Testis (tissue), 3 donors: Measurements from ENCODE around the gene SLC2A5. TPM values are rescaled to one million over a fixed set of nuclear protein-coding genes. Genes with fewer than 3 reads are reported as not detected.

Source experiments
- DNase-seq: peaks from one replicate; pipeline ENCODE4 v3.0.0-alpha.2; 2019
- H3K27ac ChIP-seq, 2 donors: fragments of 200-600 bp; sonication (generic); one replicate each; pipeline ENCODE4 v1.5.1; 2019
- H3K27me3 ChIP-seq: fragments of 200-600 bp; sonication (generic); one replicate; pipeline ENCODE4 v1.5.1; 2019
- H3K36me3 ChIP-seq: fragments of 200-600 bp; sonication (generic); one replicate; pipeline ENCODE4 v1.5.1; 2017; ENCODE audit warnings: low read depth; ENCODE audit errors: missing control alignments
- H3K4me1 ChIP-seq: fragments of 200-600 bp; sonication (generic); one replicate; pipeline ENCODE4 v1.5.1; 2019
- H3K4me3 ChIP-seq, 2 donors: fragments of 200-600 bp; sonication (generic); one replicate each; pipeline ENCODE4 v1.5.1; 2017 to 2019
- H3K9me3 ChIP-seq: fragments of 200-600 bp; sonication (generic); one replicate; pipeline ENCODE4 v1.5.1; 2017
- POLR2A ChIP-seq: fragments of 450-650 bp; IDR thresholded peaks from one replicate; pipeline ENCODE4 v1.6.1; 2017; ENCODE audit warnings: antibody characterized with exemption, mild to moderate bottlenecking, moderate library complexity
- WGBS, 2 donors: methylation state at CpG; one replicate each; pipeline ENCODE4 v1.1.5; 2018; 5-methylcytosine and 5-hydroxymethylcytosine counted together
- intact Hi-C: fragments of 100-400 bp; cut with DNase I; formaldehyde crosslinking; loops from one replicate; pipeline ENCODE4 v1.15.1; 2023; ENCODE audit warnings: low total_unique reads
- polyA plus RNA-seq: library from polyadenylated mRNA; stranded (reverse); fragments of 350-450 nt; fragmentation: Illumina TruSeq; extraction: RNeasy Lipid Tissue Mini Kit (QIAGEN cat#74804); gene quantifications from one replicate; pipeline ENCODE4 v1.2.3, GENCODE V29; 2014; ENCODE audit warnings: low read depth, low replicate concordance; ENCODE audit not compliant: insufficient read depth
- total RNA-seq, 2 donors: library from RNA; depleted of rRNA; stranded (reverse); fragments of >200 nt; gene quantifications; one replicate each; pipeline ENCODE4 v1.2.3, GENCODE V29; 2016
- TF ChIP-seq, protein P1 (sequence below), 3 experiments: fragments of 450-650 bp in 2 of 3; fragments of 200-600 bp in 1 of 3; sonication (generic) in 1 of 3; IDR thresholded peaks; one replicate each; pipeline ENCODE4 v1.5.1; 2016 to 2019; ENCODE audit warnings: antibody characterized with exemption in 3 of 3, mild to moderate bottlenecking in 2 of 3, moderate library complexity in 1 of 3

The SLC2A5 gene
- total and polyA plus RNA-seq, 3 donors from 2014 or later = 74.1 to 230 (median 90.5) TPM

DNA sequence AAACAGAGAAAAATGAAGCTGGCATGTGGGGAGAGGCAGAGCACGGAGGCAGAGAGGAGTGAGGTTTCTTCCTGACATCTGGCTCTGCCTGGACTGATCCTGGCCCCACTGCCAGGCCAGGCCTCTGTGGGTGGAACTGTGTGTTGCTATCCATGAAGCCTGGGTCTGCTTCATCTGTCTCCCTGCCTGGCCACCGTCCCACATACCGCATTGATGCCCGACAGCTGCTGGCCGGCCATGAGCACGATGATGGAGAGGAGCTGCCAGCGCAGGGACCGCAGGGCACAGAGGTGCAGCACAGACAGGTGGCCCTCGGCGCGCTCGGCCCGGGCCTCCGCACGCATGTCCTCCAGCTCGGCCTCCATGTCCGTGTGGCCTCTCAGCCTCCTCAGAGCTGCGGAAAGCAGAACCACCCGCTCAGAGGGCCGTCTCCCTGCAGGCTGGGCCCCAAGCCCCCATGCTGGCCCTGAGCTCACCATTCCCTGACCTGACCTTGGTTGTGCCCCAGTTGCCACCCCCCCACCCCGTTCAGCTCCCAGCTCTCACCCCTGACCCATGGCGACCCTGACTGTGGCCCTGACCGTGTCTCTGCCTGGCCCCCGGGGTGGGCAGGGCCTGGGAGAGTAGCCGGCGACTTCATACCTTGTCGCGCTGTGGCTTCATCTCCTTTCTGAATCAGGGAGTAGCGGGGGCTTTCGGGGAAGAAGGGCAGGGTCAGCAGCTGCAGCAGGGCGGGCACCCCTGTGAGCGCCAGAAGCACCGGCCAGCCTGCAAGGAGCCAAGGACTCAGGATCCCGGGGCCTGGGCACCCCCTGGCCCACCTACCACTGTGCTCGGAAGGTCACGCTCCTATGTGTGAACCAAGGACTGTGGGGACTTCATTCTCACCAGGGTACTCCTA is 54.7 kb downstream of the SLC2A5 start:
- intact Hi-C loops = no loop called here
- Histone ChIP-seq H3K36me3 (no peaks in the 10 kb centered on the region), H3K4me3 (no peak overlapping the region), H3K9me3 (no peaks in the 10 kb centered on the region), H3K27ac (no peak overlapping the region), H3K4me1 (no peaks in the 10 kb centered on the region), H3K27me3 (no peaks in the 10 kb centered on the region)
- no peak for DNase-seq
- TF ChIP-seq, protein P1, sequence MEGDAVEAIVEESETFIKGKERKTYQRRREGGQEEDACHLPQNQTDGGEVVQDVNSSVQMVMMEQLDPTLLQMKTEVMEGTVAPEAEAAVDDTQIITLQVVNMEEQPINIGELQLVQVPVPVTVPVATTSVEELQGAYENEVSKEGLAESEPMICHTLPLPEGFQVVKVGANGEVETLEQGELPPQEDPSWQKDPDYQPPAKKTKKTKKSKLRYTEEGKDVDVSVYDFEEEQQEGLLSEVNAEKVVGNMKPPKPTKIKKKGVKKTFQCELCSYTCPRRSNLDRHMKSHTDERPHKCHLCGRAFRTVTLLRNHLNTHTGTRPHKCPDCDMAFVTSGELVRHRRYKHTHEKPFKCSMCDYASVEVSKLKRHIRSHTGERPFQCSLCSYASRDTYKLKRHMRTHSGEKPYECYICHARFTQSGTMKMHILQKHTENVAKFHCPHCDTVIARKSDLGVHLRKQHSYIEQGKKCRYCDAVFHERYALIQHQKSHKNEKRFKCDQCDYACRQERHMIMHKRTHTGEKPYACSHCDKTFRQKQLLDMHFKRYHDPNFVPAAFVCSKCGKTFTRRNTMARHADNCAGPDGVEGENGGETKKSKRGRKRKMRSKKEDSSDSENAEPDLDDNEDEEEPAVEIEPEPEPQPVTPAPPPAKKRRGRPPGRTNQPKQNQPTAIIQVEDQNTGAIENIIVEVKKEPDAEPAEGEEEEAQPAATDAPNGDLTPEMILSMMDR (IDR thresholded peaks at IDR 0.05) = no peak
- no peak for TF ChIP-seq POLR2A
- 82 to 87% methylated on average over 30 to 36 of the region's 36 CpGs for WGBS, 2 donors

DNA sequence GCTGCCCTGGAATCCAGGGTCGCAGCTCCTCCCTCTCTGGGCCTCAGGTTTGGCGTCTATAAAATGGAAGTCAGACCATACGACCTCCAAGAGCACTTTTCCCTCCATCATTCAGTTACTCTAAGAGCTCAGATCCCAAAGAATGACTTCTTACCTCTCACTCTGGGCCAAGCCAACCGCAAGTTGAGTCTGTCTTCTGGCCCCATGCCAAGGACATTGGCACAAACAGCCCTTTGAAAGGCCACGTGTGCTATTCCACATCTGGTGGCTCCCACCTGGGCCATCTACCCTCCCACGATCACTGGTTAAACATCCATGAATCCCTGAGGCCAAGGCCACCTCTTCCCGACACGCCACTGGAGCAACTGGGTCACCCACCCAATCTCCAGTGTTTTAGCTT is 55.6 kb downstream of the SLC2A5 start:
- no peaks in the 10 kb centered on the region for H3K36me3 ChIP-seq
- intact Hi-C loops = no loop called here

DNA sequence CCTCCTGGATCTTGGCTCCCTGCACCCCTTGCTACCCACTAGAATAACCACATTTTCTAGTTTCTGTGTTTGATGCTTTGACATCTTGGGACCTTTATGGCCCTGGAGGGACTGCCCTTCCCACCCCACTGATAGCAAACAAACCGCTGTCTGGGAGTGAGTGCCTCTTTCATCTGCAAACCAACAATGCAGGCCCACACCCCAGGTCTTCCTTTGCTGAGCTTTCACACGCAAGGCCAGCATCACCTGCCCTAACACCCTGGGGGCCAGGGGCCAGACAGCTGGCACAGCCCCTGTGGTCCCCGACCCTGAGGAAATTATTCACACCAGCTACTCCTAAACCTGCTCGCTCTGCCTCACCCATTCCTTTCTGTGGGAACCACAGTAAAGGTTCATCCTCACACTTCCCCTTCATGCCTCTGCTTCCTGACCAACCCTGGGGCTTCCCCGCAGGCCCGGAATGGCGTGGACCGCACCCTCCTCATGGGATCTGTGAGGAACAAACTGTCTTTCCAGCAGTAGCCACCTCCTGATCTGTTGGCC is 58.6 kb downstream of the SLC2A5 start:
- WGBS, 2 donors = 60 to 70% methylated on average over 8 of the region's 8 CpGs
- no peaks in the 10 kb centered on the region for H3K9me3 ChIP-seq
- H3K4me3 ChIP-seq = no peak overlapping the region
- TF ChIP-seq, protein P1 (IDR thresholded peaks at IDR 0.05) = no peak
- no peak for TF ChIP-seq POLR2A
- intact Hi-C loops = no loop called here
- H3K36me3 ChIP-seq = no peaks in the 10 kb centered on the region
- no peak overlapping the region for H3K27ac ChIP-seq
- peak; percentile 61 for DNase-seq
- H3K27me3 ChIP-seq = no peaks in the 10 kb centered on the region
- H3K4me1 ChIP-seq = no peaks in the 10 kb centered on the region

More for the DNA sequence above, 55.6 kb downstream of the SLC2A5 start:
- Histone ChIP-seq H3K4me1 (no peaks in the 10 kb centered on the region), H3K27me3 (no peaks in the 10 kb centered on the region), H3K4me3 (no peak overlapping the region), H3K27ac (no peak overlapping the region), H3K9me3 (no peaks in the 10 kb centered on the region)
- no peak for TF ChIP-seq POLR2A
- TF ChIP-seq, protein P1 (IDR thresholded peaks at IDR 0.05) = no peak
- WGBS, 2 donors = 57 to 80% methylated on average over 8 of the region's 8 CpGs
- no peak for DNase-seq

DNA sequence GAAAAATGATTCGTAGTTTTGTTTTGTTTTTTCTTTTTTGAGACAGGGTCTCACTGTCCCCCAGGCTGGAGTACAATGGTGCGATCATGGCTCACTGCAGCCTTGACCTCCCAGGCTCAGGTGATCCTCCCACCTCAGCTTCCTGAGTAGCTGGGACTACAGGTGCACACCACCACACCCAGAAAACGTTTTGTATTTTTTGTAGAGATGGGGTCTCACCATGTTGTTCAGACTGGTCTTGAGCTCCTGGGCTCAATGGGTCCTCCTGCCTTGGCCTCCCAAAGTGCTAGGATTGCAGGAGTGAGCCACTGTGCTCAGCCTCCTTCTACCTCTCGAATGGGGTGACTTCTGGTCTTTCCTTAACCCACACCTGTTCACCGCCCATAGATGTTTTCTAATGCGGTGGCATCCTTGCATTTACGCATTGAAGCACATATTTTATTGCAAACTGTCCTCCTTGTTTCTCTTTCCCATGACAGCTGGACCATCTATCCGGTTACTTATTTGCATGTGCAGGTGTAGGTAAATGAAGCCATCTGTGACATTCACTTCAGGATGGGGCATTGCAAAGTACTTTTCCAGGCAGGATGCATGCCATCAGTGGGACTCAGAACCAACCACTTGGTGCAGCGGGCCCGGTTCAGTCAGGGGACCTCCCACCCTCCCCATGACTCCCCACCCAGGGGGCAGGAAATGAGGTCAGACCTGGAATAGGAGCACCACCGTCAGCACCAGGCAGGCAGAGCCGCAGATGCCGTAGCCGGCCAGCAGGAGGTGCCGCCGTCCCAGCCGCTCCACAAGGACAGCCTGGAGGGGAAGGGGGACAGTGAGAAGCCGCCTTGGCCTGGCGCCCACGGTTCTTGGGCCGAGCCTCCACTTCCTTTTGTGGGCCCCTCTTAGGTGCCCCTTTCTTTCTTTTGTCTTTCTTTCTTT is 59.7 kb downstream of the SLC2A5 start:
- Histone ChIP-seq H3K4me1 (no peaks in the 10 kb centered on the region), H3K27ac (no peak overlapping the region), H3K36me3 (no peaks in the 10 kb centered on the region), H3K9me3 (no peaks in the 10 kb centered on the region), H3K27me3 (no peaks in the 10 kb centered on the region), H3K4me3 (no peak overlapping the region)
- 69 to 85% methylated on average over 19 to 21 of the region's 21 CpGs for WGBS, 2 donors
- no peak for DNase-seq
- intact Hi-C loops = loop anchor here (10.0 kb wide), 1 partner anchor 85 kb away; no protein-coding TSS in a partner anchor
- TF ChIP-seq, protein P1 (IDR thresholded peaks at IDR 0.05) = peak in 2 of 3 experiments; percentile 38 to 56
- TF ChIP-seq POLR2A = no peak
